ENCODE data around the gene SLC6A17. TPM values are rescaled to one million over a fixed set of nuclear protein-coding genes. Genes with fewer than 3 reads are reported as not detected.

SLC6A17 gene
- total and polyA plus RNA-seq, 9 of the 15 experiments (the other 6 are each of a cell fraction or from before 2014, with no cell fraction given), result not detected

DNA sequence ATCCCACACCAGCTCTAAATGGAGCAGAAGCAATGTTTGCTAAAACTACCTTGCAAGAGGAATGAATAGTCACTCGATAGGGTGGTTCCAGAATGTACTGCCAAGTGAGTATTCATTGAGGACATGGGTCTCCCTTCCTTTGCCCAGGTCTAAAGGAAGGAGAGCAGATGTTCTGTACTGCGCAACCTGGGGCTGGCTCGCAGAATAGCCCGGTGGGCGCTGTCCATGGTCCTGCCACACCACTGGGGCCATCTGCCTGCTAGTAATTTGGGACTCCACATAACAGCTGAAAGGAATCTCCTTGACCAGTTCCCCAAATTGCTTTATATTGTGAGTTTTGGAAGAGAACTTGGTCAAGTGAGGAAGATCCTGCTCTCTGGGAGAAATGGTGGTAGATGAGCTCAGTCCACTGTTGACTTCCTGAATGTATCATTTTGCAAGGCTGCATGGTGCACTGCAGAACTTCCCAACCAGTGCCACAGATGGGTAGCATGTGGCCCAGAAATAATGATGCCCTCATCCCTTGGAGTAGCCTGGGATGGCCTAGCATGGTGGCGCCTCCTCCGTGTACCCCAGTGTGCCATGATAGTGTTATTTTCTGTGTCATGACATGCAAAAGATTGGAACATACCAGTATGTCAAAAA lies 5.7 kb downstream of the SLC6A17 start (continued):
- TF ChIP-seq, protein P1, sequence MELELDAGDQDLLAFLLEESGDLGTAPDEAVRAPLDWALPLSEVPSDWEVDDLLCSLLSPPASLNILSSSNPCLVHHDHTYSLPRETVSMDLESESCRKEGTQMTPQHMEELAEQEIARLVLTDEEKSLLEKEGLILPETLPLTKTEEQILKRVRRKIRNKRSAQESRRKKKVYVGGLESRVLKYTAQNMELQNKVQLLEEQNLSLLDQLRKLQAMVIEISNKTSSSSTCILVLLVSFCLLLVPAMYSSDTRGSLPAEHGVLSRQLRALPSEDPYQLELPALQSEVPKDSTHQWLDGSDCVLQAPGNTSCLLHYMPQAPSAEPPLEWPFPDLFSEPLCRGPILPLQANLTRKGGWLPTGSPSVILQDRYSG (tag; conservative IDR thresholded peaks at IDR 0.05; ENCODE audit: low read depth), result 0 out of 2 replicates have a peak, but pooled peaks have one; percentile 64
- TF ChIP-seq NEUROD1 (IDR thresholded peaks at IDR 0.05; ENCODE audit: borderline replicate concordance, low read depth, low read length, partially characterized antibody) (no peak), TAF9B (IDR thresholded peaks at IDR 0.05; ENCODE audit: partially characterized antibody) (no peak), ETV5 (CRISPR knock-in tag; IDR thresholded peaks at IDR 0.05; ENCODE audit: low read depth) (no peak), ZNF3 (CRISPR knock-in tag; IDR thresholded peaks at IDR 0.05) (no peak), NR3C1 (CRISPR knock-in tag; IDR thresholded peaks at IDR 0.05) (0 out of 2 replicates have a peak, but pooled peaks have one; percentile 62), ZNF589 (CRISPR knock-in tag; IDR thresholded peaks at IDR 0.05; ENCODE audit: low read depth) (no peak), ZNF347 (CRISPR knock-in tag; IDR thresholded peaks at IDR 0.05; ENCODE audit: low read depth) (no peak), CCAR2 (IDR thresholded peaks at IDR 0.05; ENCODE audit: low read depth, low read length) (no peak), RBBP5 (IDR thresholded peaks at IDR 0.05; ENCODE audit: borderline replicate concordance, insufficient read depth, low read length, poor library complexity, severe bottlenecking) (no peak), ZNF644 (tag; IDR thresholded peaks at IDR 0.05; ENCODE audit: low read depth) (0 out of 2 replicates have a peak, but pooled peaks have one; percentile 42), ZKSCAN3 (CRISPR knock-in tag; IDR thresholded peaks at IDR 0.05) (no peak), ZNF766 (CRISPR knock-in tag; conservative IDR thresholded peaks at IDR 0.05) (peak; percentile 78)
- TF ChIP-seq, protein P2, sequence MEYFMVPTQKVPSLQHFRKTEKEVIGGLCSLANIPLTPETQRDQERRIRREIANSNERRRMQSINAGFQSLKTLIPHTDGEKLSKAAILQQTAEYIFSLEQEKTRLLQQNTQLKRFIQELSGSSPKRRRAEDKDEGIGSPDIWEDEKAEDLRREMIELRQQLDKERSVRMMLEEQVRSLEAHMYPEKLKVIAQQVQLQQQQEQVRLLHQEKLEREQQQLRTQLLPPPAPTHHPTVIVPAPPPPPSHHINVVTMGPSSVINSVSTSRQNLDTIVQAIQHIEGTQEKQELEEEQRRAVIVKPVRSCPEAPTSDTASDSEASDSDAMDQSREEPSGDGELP (CRISPR knock-in tag; IDR thresholded peaks at IDR 0.05; ENCODE audit: borderline replicate concordance), result peak; percentile 69; the same call in 1 of the 2 replicates
- TF ChIP-seq, protein P3, sequence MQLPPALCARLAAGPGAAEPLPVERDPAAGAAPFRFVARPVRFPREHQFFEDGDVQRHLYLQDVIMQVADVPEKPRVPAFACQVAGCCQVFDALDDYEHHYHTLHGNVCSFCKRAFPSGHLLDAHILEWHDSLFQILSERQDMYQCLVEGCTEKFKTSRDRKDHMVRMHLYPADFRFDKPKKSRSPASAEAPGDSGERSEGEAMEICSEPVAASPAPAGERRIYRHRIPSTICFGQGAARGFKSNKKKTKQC (CRISPR knock-in tag; IDR thresholded peaks at IDR 0.05), result peak; percentile 93
- TF ChIP-seq, protein P4, sequence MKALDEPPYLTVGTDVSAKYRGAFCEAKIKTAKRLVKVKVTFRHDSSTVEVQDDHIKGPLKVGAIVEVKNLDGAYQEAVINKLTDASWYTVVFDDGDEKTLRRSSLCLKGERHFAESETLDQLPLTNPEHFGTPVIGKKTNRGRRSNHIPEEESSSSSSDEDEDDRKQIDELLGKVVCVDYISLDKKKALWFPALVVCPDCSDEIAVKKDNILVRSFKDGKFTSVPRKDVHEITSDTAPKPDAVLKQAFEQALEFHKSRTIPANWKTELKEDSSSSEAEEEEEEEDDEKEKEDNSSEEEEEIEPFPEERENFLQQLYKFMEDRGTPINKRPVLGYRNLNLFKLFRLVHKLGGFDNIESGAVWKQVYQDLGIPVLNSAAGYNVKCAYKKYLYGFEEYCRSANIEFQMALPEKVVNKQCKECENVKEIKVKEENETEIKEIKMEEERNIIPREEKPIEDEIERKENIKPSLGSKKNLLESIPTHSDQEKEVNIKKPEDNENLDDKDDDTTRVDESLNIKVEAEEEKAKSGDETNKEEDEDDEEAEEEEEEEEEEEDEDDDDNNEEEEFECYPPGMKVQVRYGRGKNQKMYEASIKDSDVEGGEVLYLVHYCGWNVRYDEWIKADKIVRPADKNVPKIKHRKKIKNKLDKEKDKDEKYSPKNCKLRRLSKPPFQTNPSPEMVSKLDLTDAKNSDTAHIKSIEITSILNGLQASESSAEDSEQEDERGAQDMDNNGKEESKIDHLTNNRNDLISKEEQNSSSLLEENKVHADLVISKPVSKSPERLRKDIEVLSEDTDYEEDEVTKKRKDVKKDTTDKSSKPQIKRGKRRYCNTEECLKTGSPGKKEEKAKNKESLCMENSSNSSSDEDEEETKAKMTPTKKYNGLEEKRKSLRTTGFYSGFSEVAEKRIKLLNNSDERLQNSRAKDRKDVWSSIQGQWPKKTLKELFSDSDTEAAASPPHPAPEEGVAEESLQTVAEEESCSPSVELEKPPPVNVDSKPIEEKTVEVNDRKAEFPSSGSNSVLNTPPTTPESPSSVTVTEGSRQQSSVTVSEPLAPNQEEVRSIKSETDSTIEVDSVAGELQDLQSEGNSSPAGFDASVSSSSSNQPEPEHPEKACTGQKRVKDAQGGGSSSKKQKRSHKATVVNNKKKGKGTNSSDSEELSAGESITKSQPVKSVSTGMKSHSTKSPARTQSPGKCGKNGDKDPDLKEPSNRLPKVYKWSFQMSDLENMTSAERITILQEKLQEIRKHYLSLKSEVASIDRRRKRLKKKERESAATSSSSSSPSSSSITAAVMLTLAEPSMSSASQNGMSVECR (CRISPR knock-in tag; IDR thresholded peaks at IDR 0.05), result peak; percentile 26; the same call in 1 of the 2 replicates
- TF ChIP-seq, protein P5, sequence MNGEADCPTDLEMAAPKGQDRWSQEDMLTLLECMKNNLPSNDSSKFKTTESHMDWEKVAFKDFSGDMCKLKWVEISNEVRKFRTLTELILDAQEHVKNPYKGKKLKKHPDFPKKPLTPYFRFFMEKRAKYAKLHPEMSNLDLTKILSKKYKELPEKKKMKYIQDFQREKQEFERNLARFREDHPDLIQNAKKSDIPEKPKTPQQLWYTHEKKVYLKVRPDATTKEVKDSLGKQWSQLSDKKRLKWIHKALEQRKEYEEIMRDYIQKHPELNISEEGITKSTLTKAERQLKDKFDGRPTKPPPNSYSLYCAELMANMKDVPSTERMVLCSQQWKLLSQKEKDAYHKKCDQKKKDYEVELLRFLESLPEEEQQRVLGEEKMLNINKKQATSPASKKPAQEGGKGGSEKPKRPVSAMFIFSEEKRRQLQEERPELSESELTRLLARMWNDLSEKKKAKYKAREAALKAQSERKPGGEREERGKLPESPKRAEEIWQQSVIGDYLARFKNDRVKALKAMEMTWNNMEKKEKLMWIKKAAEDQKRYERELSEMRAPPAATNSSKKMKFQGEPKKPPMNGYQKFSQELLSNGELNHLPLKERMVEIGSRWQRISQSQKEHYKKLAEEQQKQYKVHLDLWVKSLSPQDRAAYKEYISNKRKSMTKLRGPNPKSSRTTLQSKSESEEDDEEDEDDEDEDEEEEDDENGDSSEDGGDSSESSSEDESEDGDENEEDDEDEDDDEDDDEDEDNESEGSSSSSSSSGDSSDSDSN (IDR thresholded peaks at IDR 0.05; ENCODE audit: borderline replicate concordance in 1 of 2, low read depth in 2 of 2, low read length in 2 of 2), result no peak

Data from K562 (cell line).